HUES64 (cell line): ENCODE results near the gene CLDN20.

ENCODE experiments used
- H3K27ac ChIP-seq: 2 replicates; pipeline ENCODE4 v1.7.0; 2013; ENCODE audit warnings: low read depth, low read length, inconsistent platforms
- H3K27me3 ChIP-seq: 2 replicates; pipeline ENCODE4 v1.6.1; 2013; ENCODE audit warnings: mild to moderate bottlenecking, low read length; ENCODE audit not compliant: insufficient read depth
- H3K36me3 ChIP-seq: 2 replicates; pipeline ENCODE4 v1.6.1; 2013; ENCODE audit warnings: mild to moderate bottlenecking, low read length; ENCODE audit not compliant: insufficient read depth
- H3K4me1 ChIP-seq: 2 replicates; pipeline ENCODE4 v1.6.1; 2013; ENCODE audit warnings: mild to moderate bottlenecking, low read length, moderate library complexity; ENCODE audit not compliant: insufficient read depth
- H3K4me3 ChIP-seq: 2 replicates; pipeline ENCODE4 v1.5.1; 2013; ENCODE audit warnings: mild to moderate bottlenecking, low read length, moderate library complexity
- H3K9ac ChIP-seq: 2 replicates; pipeline ENCODE4 v1.6.1; 2013; ENCODE audit warnings: mild to moderate bottlenecking, low read depth, low read length
- H3K9me3 ChIP-seq: 2 replicates; pipeline ENCODE4 v1.6.1; 2013; ENCODE audit warnings: low read depth, low read length; ENCODE audit not compliant: insufficient read depth
- WGBS: fragments of 150-250, 120-280 bp; methylation state at CpG from one replicate; pipeline ENCODE4 v1.1.7; 2013; ENCODE audit warnings: missing lambda C conversion rate; 5-methylcytosine and 5-hydroxymethylcytosine counted together

CLDN20 gene

DNA sequence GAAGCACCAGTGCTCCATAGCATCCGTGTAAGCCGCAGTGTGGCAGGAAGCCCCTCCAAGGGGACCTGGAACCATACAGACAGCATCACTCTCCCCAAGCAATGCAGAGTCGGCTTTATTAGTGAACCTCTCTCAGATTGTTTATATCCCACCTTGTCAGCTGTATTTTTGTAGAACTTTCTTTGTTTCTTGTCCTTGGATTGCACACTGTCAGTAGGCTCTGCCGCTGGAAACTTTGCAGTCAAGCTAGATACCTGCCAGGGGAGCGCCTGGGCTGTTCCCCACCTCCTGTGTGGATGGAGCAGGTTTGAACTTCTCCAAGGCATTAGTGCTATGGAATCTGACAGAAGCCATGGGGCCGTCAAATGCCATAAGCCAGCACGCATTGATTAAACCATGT lies 18.6 kb upstream of the CLDN20 start:
- no peaks in the 10 kb centered on the region for H3K9me3 ChIP-seq
- WGBS, result 96% methylated on average over 7 of the region's 7 CpGs
- no peak overlapping the region for H3K4me3 ChIP-seq
- H3K9ac ChIP-seq, result no peak overlapping the region
- no peak overlapping the region for H3K27ac ChIP-seq
- H3K27me3 ChIP-seq, result no peaks in the 10 kb centered on the region
- H3K4me1 ChIP-seq, result no peaks in the 10 kb centered on the region
- peaks cover 50% of the 10 kb centered on the region for H3K36me3 ChIP-seq

DNA sequence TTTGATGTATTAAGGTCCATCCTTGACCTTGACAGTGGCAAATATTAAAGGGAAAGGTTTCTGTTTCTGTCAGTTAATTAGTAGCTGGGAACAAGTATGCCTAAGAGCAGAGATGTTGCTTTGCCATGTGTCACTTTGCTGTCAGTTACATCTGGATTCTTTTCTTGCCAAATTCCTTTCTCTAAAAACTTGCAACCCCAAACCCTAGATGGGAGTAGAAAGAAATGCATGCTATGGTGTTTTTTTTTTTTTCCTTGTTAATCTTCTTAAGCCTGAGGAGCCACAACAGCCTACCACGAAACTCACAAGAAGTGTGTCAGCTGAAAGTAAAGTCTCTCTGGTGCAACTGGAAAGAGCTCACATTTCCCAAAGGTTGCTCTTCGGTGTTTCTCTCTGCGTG lies 18.0 kb upstream of the CLDN20 start:
- no peak overlapping the region for H3K9ac ChIP-seq
- H3K27me3 ChIP-seq, result no peaks in the 10 kb centered on the region
- H3K9me3 ChIP-seq, result no peaks in the 10 kb centered on the region
- no peak overlapping the region for H3K27ac ChIP-seq
- 95% methylated on average over 3 of the region's 3 CpGs for WGBS
- H3K4me1 ChIP-seq, result no peaks in the 10 kb centered on the region
- H3K4me3 ChIP-seq, result no peak overlapping the region
- peaks cover 50% of the 10 kb centered on the region for H3K36me3 ChIP-seq

DNA sequence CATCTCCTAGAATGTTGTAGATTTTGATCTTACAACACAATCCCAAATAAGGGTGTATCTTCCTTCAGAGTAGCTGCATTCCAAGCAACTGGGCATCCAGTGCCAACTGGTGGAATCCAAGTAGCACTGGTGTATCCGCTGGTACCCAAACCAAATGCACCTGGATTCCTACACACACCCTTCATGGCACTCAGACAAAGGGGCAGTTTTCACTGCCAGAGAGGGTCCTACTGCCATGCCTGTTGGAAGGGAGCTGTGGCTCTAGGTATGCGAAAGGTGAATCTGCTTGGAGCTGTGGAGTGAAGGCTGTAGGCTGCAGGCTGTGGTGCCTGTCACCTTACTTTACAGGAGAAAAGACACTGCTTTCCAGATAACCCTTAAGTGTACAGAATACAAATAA lies 17.0 kb upstream of the CLDN20 start:
- Histone ChIP-seq H3K4me3 (no peak overlapping the region), H3K27me3 (no peaks in the 10 kb centered on the region), H3K4me1 (no peaks in the 10 kb centered on the region), H3K9me3 (no peaks in the 10 kb centered on the region), H3K36me3 (peaks cover 58% of the 10 kb centered on the region), H3K27ac (no peak overlapping the region), H3K9ac (no peak overlapping the region)
- 97% methylated on average over 2 of the region's 2 CpGs for WGBS

DNA sequence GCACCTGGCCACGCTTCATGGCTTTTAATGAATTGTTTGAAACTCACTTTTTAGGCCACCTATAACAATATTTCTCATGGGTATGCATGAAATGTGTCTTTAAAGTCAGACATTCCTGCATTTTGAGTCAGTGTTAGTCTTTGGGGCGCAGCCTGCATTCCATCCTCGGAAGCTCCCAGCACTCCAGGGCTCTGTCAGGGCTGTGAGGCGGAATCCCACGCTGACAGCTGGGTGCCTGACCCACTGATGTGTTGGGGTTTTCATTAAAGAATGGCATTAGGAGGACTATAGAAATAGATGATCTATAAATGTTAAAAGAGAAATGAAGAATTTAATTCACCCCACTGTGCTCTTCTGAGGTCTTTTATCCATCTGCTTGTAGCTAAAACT lies 16.2 kb upstream of the CLDN20 start:
- WGBS, result 88% methylated on average over 5 of the region's 5 CpGs
- H3K4me3 ChIP-seq, result no peak overlapping the region
- H3K9me3 ChIP-seq, result no peaks in the 10 kb centered on the region
- H3K27me3 ChIP-seq, result no peaks in the 10 kb centered on the region
- no peak overlapping the region for H3K9ac ChIP-seq
- H3K27ac ChIP-seq, result peak overlapping the region; percentile 67
- H3K4me1 ChIP-seq, result peaks cover 4% of the 10 kb centered on the region
- peaks cover 66% of the 10 kb centered on the region for H3K36me3 ChIP-seq

DNA sequence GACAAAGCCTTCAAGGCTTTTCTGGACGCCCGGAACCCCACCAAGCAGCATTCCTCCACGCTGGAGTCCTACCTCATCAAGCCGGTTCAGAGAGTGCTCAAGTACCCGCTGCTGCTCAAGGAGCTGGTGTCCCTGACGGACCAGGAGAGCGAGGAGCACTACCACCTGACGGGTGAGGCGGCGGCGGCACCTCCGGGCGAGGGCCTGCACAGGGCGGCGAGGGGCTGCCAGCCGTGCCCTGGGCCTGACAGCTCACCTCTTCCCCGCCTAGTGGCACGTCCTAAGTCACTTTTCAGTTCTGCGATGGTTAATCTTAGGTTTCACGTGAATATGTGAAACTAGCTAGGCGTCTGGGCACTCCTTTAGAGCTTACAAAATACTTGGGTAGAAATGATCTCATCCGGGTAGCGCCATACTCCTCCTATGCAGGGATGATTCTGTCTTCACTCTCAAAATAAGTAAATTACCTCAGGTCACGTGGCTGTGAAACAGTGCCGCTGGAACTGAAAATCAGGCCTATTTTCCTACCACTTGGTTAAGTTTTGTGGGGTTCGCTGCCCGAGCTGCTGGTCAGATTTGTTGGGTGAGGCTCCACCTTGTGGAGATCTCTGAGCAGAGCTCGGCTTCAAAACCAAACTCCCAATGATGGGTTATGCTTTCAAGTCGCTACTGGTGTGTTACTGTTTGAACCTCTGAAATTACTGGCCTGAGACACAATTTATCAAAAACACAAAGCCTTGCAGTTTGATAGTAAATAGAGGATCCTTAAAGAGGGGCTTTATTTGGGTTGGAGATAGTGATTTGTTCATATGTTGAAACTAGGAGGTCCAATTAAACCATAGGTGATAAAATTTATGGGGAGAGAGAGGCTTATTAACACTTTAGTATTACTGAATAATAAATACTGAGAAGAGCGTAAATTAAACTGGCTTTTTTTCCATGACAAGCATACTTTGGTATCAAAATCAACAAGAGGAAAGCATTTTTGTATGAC lies 15.5 kb upstream of the CLDN20 start:
- peaks cover 70% of the 10 kb centered on the region for H3K36me3 ChIP-seq
- H3K4me3 ChIP-seq, result no peak overlapping the region
- 87% methylated on average over 29 of the region's 30 CpGs for WGBS
- no peak overlapping the region for H3K9ac ChIP-seq
- no peaks in the 10 kb centered on the region for H3K9me3 ChIP-seq
- H3K27me3 ChIP-seq, result no peaks in the 10 kb centered on the region
- H3K27ac ChIP-seq, result peak overlapping the region; percentile 67
- H3K4me1 ChIP-seq, result peaks cover 10% of the 10 kb centered on the region

DNA sequence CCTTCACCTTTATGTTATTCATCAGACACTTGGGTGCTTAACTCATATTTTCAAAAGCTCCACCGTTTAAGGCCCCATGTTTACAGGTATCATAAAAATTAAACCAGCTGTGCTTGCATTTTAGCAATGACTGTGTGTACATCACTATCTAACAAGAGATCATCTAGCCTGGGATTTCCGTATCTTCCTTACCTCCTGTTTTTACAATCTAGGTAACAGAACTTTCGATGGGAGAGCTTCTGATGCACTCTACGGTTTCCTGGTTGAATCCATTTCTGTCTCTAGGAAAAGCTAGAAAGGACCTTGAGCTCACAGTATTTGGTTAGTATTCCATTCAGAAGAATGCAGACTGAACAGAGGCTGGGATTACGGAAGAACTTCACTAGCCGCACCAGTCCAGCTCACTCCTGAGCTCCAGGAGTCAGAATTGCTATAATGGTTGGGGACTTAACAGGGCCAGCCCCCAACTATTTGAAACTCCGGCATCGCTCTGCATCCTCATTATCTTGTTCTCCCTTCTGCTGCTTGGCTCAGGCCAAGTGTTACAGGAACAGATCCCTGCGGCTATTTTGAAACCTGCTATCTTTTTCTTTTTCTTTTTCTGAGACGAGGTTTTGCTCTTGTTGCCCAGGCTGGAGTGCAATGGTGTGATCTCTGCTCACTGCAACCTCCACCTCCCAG lies 13.0 kb upstream of the CLDN20 start:
- Histone ChIP-seq H3K9ac (no peak overlapping the region), H3K9me3 (no peaks in the 10 kb centered on the region), H3K27me3 (no peaks in the 10 kb centered on the region), H3K4me1 (peaks cover 25% of the 10 kb centered on the region), H3K4me3 (no peak overlapping the region), H3K36me3 (peaks cover 76% of the 10 kb centered on the region), H3K27ac (no peak overlapping the region)
- 94% methylated on average over 10 of the region's 10 CpGs for WGBS

DNA sequence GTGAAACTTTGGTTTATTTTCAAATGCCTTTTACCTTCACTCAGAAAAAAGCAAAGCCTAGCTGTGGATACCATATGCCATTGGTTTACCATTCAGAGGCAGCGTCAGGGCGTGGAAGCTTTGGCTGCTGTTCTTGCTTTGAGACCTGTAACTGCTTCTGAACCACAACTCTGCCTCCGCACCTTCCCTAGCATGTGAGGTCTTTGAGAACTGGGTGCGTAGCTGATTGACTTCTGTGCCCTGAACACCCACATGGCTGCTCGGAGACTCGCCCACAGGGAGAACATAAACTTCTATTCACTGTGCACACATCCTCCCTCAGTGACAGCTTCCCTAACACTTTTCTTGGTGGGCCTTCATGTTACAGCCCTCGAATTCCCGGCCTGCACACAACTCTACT lies 11.2 kb upstream of the CLDN20 start:
- 94% methylated on average over 8 of the region's 8 CpGs for WGBS
- Histone ChIP-seq H3K9me3 (no peaks in the 10 kb centered on the region), H3K27me3 (no peaks in the 10 kb centered on the region), H3K36me3 (peaks cover 81% of the 10 kb centered on the region), H3K4me1 (peaks cover 25% of the 10 kb centered on the region), H3K4me3 (no peak overlapping the region), H3K9ac (no peak overlapping the region), H3K27ac (peak overlapping the region; percentile 75)

DNA sequence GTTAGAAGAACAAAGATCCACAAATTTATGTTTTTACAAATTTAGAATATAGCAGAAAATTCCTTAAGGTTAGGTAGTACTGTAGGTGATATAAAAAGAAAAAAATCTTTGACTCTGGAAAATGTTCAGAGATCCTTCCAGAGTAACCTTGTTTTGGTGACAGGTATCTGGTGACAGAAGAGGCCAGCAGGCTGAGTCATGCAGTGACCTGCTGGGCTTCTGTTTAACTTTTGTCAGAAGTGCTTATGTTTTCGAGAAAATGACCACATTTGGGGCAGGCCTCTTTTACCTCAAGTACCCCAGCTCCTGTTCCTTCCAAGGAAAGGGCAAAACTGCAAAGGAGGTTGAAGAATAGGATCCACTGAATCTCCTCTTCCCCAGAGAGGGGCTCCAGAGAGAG lies 10.5 kb upstream of the CLDN20 start:
- no peak overlapping the region for H3K4me3 ChIP-seq
- 33% methylated on average over 1 of the region's 1 CpG for WGBS
- H3K27ac ChIP-seq, result peak overlapping the region; percentile 75
- H3K4me1 ChIP-seq, result peaks cover 25% of the 10 kb centered on the region
- H3K36me3 ChIP-seq, result peaks cover 89% of the 10 kb centered on the region
- H3K9me3 ChIP-seq, result no peaks in the 10 kb centered on the region
- H3K27me3 ChIP-seq, result no peaks in the 10 kb centered on the region
- H3K9ac ChIP-seq, result peak overlapping the region; percentile 37; the same call in 1 of the 2 replicates

DNA sequence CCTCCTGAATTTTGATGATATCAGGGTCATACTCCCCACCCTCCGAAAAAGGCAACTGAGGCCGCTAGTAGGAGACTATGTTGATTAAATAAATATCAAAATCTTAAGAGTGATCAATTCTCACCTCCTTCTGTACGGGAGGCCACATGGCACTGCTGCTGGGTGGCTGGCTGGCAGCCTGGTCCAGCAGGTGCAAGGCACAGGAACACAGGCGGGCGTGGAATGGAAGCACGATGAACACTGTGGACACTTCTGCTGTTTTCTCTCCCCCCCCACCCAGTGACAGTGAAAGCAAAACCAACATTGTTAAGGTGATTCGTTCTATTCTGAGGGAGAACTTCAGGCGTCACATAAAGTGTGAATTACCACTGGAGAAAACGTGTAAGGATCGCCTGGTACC lies 9.7 kb upstream of the CLDN20 start:
- Histone ChIP-seq H3K36me3 (peaks cover 93% of the 10 kb centered on the region), H3K4me1 (peaks cover 25% of the 10 kb centered on the region), H3K4me3 (no peak overlapping the region), H3K9me3 (no peaks in the 10 kb centered on the region), H3K27ac (peak overlapping the region; percentile 75; the same call in 1 of the 2 replicates), H3K9ac (0 out of 2 replicates have a peak overlapping the region, but pooled peaks have one; percentile 37), H3K27me3 (no peaks in the 10 kb centered on the region)
- 89% methylated on average over 10 of the region's 10 CpGs for WGBS

DNA sequence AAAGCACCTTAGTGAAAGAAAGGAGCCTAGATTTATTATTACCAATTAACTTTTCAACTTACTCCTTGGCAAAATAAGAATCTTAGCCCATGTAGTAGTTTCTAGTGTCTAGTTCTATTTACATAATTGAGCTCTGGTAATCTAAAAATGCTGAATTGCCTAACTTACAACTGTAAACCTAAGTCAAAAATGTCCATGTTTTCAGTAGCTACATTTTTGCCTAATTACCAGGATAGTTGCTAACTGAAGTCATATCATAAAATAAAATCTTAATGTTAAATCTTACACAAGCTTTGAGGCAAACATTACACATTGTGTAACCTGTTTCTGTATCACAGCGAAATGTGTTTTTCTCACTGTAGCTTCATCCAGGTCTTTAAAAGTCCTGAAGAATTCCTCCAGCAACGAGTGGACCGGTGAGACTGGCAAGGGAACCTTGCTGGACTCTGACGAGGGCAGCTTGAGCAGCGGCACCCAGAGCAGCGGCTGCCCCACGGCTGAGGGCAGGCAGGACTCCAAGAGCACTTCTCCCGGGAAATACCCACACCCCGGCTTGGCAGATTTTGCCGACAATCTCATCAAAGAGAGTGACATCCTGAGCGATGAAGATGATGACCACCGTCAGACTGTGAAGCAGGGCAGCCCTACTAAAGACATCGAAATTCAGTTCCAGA lies 7.6 kb upstream of the CLDN20 start:
- Histone ChIP-seq H3K36me3 (peaks cover 87% of the 10 kb centered on the region), H3K9ac (no peak overlapping the region), H3K9me3 (no peaks in the 10 kb centered on the region), H3K27me3 (no peaks in the 10 kb centered on the region), H3K4me1 (peaks cover 32% of the 10 kb centered on the region), H3K4me3 (no peak overlapping the region), H3K27ac (no peak overlapping the region)
- 93% methylated on average over 13 of the region's 13 CpGs for whole genome bisulfite sequencing

DNA sequence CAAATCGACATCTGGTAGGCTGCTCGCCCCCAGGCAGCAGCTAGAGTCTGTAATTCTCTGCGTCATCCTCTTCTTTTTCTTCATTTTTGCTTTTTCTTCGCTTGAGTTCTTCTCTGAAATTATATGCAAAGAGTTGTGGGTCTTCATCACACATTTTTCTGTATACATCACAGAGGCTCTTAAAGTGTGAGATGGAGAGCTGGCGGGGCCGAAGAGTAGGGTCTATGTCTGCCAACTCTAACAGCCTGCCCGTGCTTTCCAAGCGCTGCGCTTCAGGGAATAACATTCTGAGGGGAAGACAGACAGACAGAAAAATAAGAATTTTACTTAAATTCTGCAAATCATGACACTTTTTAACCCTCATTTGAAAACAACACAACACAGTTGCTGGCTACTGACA lies 6.0 kb upstream of the CLDN20 start:
- H3K27ac ChIP-seq, result no peak overlapping the region
- WGBS, result 97% methylated on average over 8 of the region's 9 CpGs
- no peaks in the 10 kb centered on the region for H3K9me3 ChIP-seq
- no peak overlapping the region for H3K4me3 ChIP-seq
- peaks cover 35% of the 10 kb centered on the region for H3K4me1 ChIP-seq
- no peaks in the 10 kb centered on the region for H3K27me3 ChIP-seq
- peaks cover 73% of the 10 kb centered on the region for H3K36me3 ChIP-seq
- no peak overlapping the region for H3K9ac ChIP-seq
